ENCODE results near the gene FSTL4. TPM values are rescaled to one million over a fixed set of nuclear protein-coding genes. Genes with fewer than 3 reads are reported as not detected.

FSTL4 gene
- total and polyA plus RNA-seq, 4 donors: 0.08 to 1.4 (median 0.31) TPM

GRCh38 chr5:133642153-133642722, 29.9 kb upstream of the FSTL4 start:
- ATAC-seq (ENCODE audit: insufficient read depth, low FRiP score) (no peak), DNase-seq (no peak)
- TF ChIP-seq CTCF (IDR thresholded peaks at IDR 0.05; ENCODE audit: control extremely low read depth, extremely low read depth): no peak
- no peaks in the 10 kb centered on the region for H3K36me3 ChIP-seq (ENCODE audit: control insufficient read depth in 4 of 4, insufficient read depth in 4 of 4, low read length in 4 of 4)
- WGBS, 2 donors: 70 to 76% methylated on average over 2 of the region's 2 CpGs
- H3K4me3 ChIP-seq: no peak overlapping the region
- no peaks in the 10 kb centered on the region for H3K4me1 ChIP-seq (ENCODE audit: control insufficient read depth in 5 of 5, insufficient read depth in 5 of 5, low read length in 5 of 5)
- no peak overlapping the region for H3K9ac ChIP-seq (ENCODE audit: insufficient read depth in 1 of 2, low read length in 2 of 2)
- peaks cover 0 to 3% (median 0%) of the 10 kb centered on the region in 3 donors for H3K27me3 ChIP-seq (ENCODE audit: control insufficient read depth in 3 of 3, insufficient read depth in 3 of 3, low read length in 2 of 3)
- H3K27ac ChIP-seq (ENCODE audit: low read depth in 1 of 2, low read length in 1 of 2): no peak overlapping the region
- H3K9me3 ChIP-seq (ENCODE audit: control insufficient read depth in 4 of 4, insufficient read depth in 3 of 4, low read length in 3 of 4): no peaks in the 10 kb centered on the region

- Histone ChIP-seq H3K27me3 (ENCODE audit: control insufficient read depth in 3 of 3, insufficient read depth in 3 of 3, low read length in 2 of 3) (peaks cover 0 to 3% (median 0%) of the 10 kb centered on the region in 3 donors), H3K4me3 (no peak overlapping the region), H3K27ac (ENCODE audit: low read depth in 1 of 2, low read length in 1 of 2) (no peak overlapping the region), H3K4me1 (ENCODE audit: control insufficient read depth in 5 of 5, insufficient read depth in 5 of 5, low read length in 5 of 5) (no peaks in the 10 kb centered on the region), H3K36me3 (ENCODE audit: control insufficient read depth in 4 of 4, insufficient read depth in 4 of 4, low read length in 4 of 4) (no peaks in the 10 kb centered on the region), H3K9me3 (ENCODE audit: control insufficient read depth in 4 of 4, insufficient read depth in 3 of 4, low read length in 3 of 4) (no peaks in the 10 kb centered on the region), H3K9ac (ENCODE audit: insufficient read depth in 1 of 2, low read length in 2 of 2) (no peak overlapping the region)
- DNase-seq: no peak
- TF ChIP-seq CTCF (IDR thresholded peaks at IDR 0.05; ENCODE audit: control extremely low read depth, extremely low read depth): no peak
- no peak for ATAC-seq (ENCODE audit: insufficient read depth, low FRiP score)
Measured at GRCh38 chr5:133641683-133642082, 29.3 kb upstream of the FSTL4 start.

- H3K4me3 ChIP-seq: no peak overlapping the region
- 69 to 76% methylated on average over 4 of the region's 4 CpGs for whole genome bisulfite sequencing, 2 donors
- peaks cover 0 to 3% (median 0%) of the 10 kb centered on the region in 3 donors for H3K27me3 ChIP-seq (ENCODE audit: control insufficient read depth in 3 of 3, insufficient read depth in 3 of 3, low read length in 2 of 3)
- H3K9me3 ChIP-seq (ENCODE audit: control insufficient read depth in 4 of 4, insufficient read depth in 3 of 4, low read length in 3 of 4): no peaks in the 10 kb centered on the region
- no peak for TF ChIP-seq CTCF (IDR thresholded peaks at IDR 0.05; ENCODE audit: control extremely low read depth, extremely low read depth)
- no peaks in the 10 kb centered on the region for H3K36me3 ChIP-seq (ENCODE audit: control insufficient read depth in 4 of 4, insufficient read depth in 4 of 4, low read length in 4 of 4)
- H3K4me1 ChIP-seq (ENCODE audit: control insufficient read depth in 5 of 5, insufficient read depth in 5 of 5, low read length in 5 of 5): no peaks in the 10 kb centered on the region
- no peak overlapping the region for H3K9ac ChIP-seq (ENCODE audit: insufficient read depth in 1 of 2, low read length in 2 of 2)
- no peak overlapping the region for H3K27ac ChIP-seq (ENCODE audit: low read depth in 1 of 2, low read length in 1 of 2)
- ATAC-seq (ENCODE audit: insufficient read depth, low FRiP score) (no peak), DNase-seq (no peak)
Measured at GRCh38 chr5:133639850-133640528, 27.6 kb upstream of the FSTL4 start.
